Endodermal cell (in vitro differentiated cells): ENCODE results near the gene LRRK1. TPM values are rescaled to one million over a fixed set of nuclear protein-coding genes. Genes with fewer than 3 reads are reported as not detected.

Experiments used
- DNase-seq: peaks from one replicate; pipeline ENCODE4 v3.0.0-alpha.2; 2017
- H3K27ac ChIP-seq: 2 replicates; pipeline ENCODE4 v1.5.1; 2013; ENCODE audit warnings: mild to moderate bottlenecking, low read depth, low read length, moderate library complexity
- H3K27me3 ChIP-seq: 2 replicates; pipeline ENCODE4 v1.6.1; 2013; ENCODE audit warnings: mild to moderate bottlenecking, low read length, moderate library complexity; ENCODE audit not compliant: insufficient read depth, control insufficient read depth, poor library complexity, severe bottlenecking
- H3K36me3 ChIP-seq: 2 replicates; pipeline ENCODE4 v1.7.0; 2013; ENCODE audit warnings: mild to moderate bottlenecking, low read length, moderate library complexity; ENCODE audit not compliant: control insufficient read depth, insufficient read depth
- H3K4me1 ChIP-seq: one replicate; pipeline ENCODE4 v1.7.0; 2013; ENCODE audit warnings: low read length; ENCODE audit not compliant: control insufficient read depth, insufficient read depth
- H3K4me3 ChIP-seq: 2 replicates; pipeline ENCODE4 v1.5.1; 2013; ENCODE audit warnings: mild to moderate bottlenecking, low read length, moderate library complexity
- H3K9ac ChIP-seq: 2 replicates; pipeline ENCODE4 v1.6.1; 2013; ENCODE audit warnings: mild to moderate bottlenecking, low read length, moderate library complexity; ENCODE audit not compliant: poor library complexity, severe bottlenecking; ENCODE audit errors: extremely low read depth
- H3K9me3 ChIP-seq: 2 replicates; pipeline ENCODE4 v1.6.1; 2013; ENCODE audit warnings: mild to moderate bottlenecking, low read length, moderate library complexity; ENCODE audit not compliant: control insufficient read depth
- H3K27ac Mint-ChIP-seq: 2 replicates; pipeline ENCODE4 v1.8.0; 2020; ENCODE audit warnings: mixed read lengths
- H3K27me3 Mint-ChIP-seq: 2 replicates; pipeline ENCODE4 v1.8.0; 2021; ENCODE audit warnings: mild to moderate bottlenecking, mixed read lengths; ENCODE audit not compliant: insufficient read depth
- H3K36me3 Mint-ChIP-seq: 2 replicates; pipeline ENCODE4 v1.8.0; 2020; ENCODE audit warnings: low read depth, mixed read lengths
- H3K4me1 Mint-ChIP-seq: 2 replicates; pipeline ENCODE4 v1.8.0; 2020; ENCODE audit warnings: mixed read lengths
- H3K4me3 Mint-ChIP-seq: 2 replicates; pipeline ENCODE4 v1.8.0; 2020; ENCODE audit warnings: mild to moderate bottlenecking, moderate library complexity, mixed read lengths
- H3K9me3 Mint-ChIP-seq: 2 replicates; pipeline ENCODE4 v1.8.0; 2020; ENCODE audit warnings: mild to moderate bottlenecking, mixed read lengths
- CTCF ChIP-seq: fragments of 200-600 bp; sonication (generic); conservative IDR thresholded peaks from 2 replicates; pipeline ENCODE4 v1.5.0; 2021; ENCODE audit warnings: antibody characterized with exemption, mild to moderate bottlenecking
- WGBS, 2 experiments: methylation state at CpG; one replicate each; pipeline versions ENCODE4 v1.1.5 to v1.1.7; 2013; ENCODE audit warnings: missing lambda C conversion rate in 2 of 2, mixed read lengths in 1 of 2; ENCODE audit not compliant: insufficient coverage in 1 of 2, insufficient read length in 1 of 2; 5-methylcytosine and 5-hydroxymethylcytosine counted together
- total RNA-seq, 2 donors: library from RNA; stranded (reverse); fragmentation: NEBNext Ultra II Directional in 1 of 2; extraction: Animal tissue kit (Norgen Biotek cat#: 25700) in 1 of 2; gene quantifications; 2 replicates in 1 of 2; 3 replicates in 1 of 2; pipeline ENCODE4 v1.2.1, GENCODE V29; 2021

The LRRK1 gene
- total RNA-seq, 2 donors from 2014 or later, result 2.7 to 5.1 TPM

DNA sequence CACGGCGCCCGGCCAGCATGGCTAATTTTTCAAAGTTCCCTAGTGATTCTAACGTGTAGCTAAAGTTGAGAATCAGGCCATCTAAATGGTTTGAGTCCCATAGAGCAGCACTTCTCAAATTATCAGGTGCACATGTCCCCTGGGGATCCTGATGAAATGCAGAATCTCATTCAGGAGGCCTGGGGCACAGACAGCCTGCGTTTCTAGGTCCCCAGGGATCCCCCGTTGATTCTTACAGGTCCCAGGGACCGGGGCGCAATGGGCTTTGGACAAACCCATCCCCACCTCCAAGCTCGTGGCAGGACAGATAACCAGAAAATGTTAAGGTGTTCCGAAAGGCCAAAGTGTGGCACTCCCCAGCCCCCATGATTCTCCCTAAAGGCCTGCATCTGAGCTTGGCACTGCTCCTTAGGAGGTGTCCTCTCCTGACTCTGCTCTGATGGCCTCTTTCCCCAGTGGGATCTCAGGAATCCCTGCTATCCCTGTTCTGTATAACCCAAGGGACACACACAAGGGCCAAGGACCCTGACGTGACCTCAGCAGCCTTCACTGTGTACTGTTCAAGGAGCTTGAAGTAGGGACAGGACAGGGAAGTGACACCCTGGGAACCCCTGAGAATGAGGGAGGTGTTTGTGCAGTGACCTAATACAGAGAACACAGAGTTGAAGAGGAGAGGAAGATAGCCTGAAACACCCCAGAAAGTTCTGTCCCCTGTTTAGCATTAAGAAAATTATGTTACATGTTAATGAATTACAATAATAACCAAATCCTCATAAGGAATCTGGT lies 8.0 kb downstream of the LRRK1 start:
- no peaks in the 10 kb centered on the region for H3K36me3 Mint-ChIP-seq
- Histone ChIP-seq H3K36me3 (no peaks in the 10 kb centered on the region), H3K27me3 (peaks cover 14% of the 10 kb centered on the region), H3K9ac (no peak overlapping the region), H3K4me3 (no peak overlapping the region), H3K27ac (no peak overlapping the region), H3K9me3 (no peaks in the 10 kb centered on the region), H3K4me1 (peaks cover 4% of the 10 kb centered on the region)
- WGBS, 2 experiments, result 88 to 90% methylated on average over 9 to 11 of the region's 11 CpGs
- no peak for DNase-seq
- peaks cover 15% of the 10 kb centered on the region for H3K27me3 Mint-ChIP-seq
- peaks cover 16% of the 10 kb centered on the region for H3K4me1 Mint-ChIP-seq
- no peak for TF ChIP-seq CTCF
- H3K27ac Mint-ChIP-seq, result no peak overlapping the region
- no peak overlapping the region for H3K4me3 Mint-ChIP-seq
- no peaks in the 10 kb centered on the region for H3K9me3 Mint-ChIP-seq

GRCh38 chr15:100928632-100929280 lies 9.6 kb downstream of the LRRK1 start:
- no peaks in the 10 kb centered on the region for H3K27me3 ChIP-seq
- H3K9ac ChIP-seq, result no peak overlapping the region
- Mint-ChIP-seq H3K27ac (no peak overlapping the region), H3K36me3 (no peaks in the 10 kb centered on the region), H3K4me3 (no peak overlapping the region), H3K27me3 (peaks cover 7% of the 10 kb centered on the region), H3K9me3 (no peaks in the 10 kb centered on the region), H3K4me1 (peaks cover 16% of the 10 kb centered on the region)
- WGBS, 2 experiments, result 74 to 82% methylated on average over 8 to 13 of the region's 13 CpGs
- no peak for TF ChIP-seq CTCF
- H3K4me1 ChIP-seq, result peaks cover 4% of the 10 kb centered on the region
- DNase-seq, result no peak
- H3K27ac ChIP-seq, result no peak overlapping the region
- no peaks in the 10 kb centered on the region for H3K36me3 ChIP-seq
- H3K4me3 ChIP-seq, result no peak overlapping the region
- H3K9me3 ChIP-seq, result no peaks in the 10 kb centered on the region

GRCh38 chr15:100929641-100930042 lies 10.5 kb downstream of the LRRK1 start:
- Histone ChIP-seq H3K4me1 (peaks cover 4% of the 10 kb centered on the region), H3K36me3 (no peaks in the 10 kb centered on the region), H3K9ac (no peak overlapping the region), H3K27me3 (no peaks in the 10 kb centered on the region), H3K4me3 (no peak overlapping the region), H3K27ac (no peak overlapping the region), H3K9me3 (no peaks in the 10 kb centered on the region)
- Mint-ChIP-seq H3K36me3 (no peaks in the 10 kb centered on the region), H3K27ac (no peak overlapping the region), H3K4me3 (no peak overlapping the region), H3K9me3 (no peaks in the 10 kb centered on the region), H3K4me1 (peaks cover 16% of the 10 kb centered on the region), H3K27me3 (peaks cover 4% of the 10 kb centered on the region)
- TF ChIP-seq CTCF, result no peak
- 62 to 70% methylated on average over 6 of the region's 6 CpGs for WGBS, 2 experiments
- DNase-seq, result peak; percentile 75
